HepG2 (cell line): Measurements from ENCODE around the gene DDX17. TPM values are rescaled to one million over a fixed set of nuclear protein-coding genes. Genes with fewer than 3 reads are reported as not detected.

Experiments used
- ATAC-seq: fragments of 200-7000 bp; cut with Tn5 transposase; 3 replicates; pipeline ENCODE4 v1.9.1; 2020; ENCODE audit warnings: mild to moderate bottlenecking, moderate library complexity
- BruUV-seq: library from RNA; stranded (reverse); fragments of 400-500 nt; replicated peaks from 2 replicates; lab custom pipeline; 2021; lab: Mats Ljungman, UMichigan
- CTCF ChIA-PET: fragments of 300-600 bp; formaldehyde crosslinking; extraction: SDS; loops from one replicate; lab custom pipeline; 2021; ENCODE audit warnings: low total read pairs, inconsistent platforms, low intra/inter-chr PET ratio; lab: Yijun Ruan, JAX
- POLR2A ChIA-PET: fragments of 350-600 bp; sonication (Branson Sonifier 250); formaldehyde crosslinking; loops from one replicate; lab custom pipeline; 2020; ENCODE audit warnings: antibody characterized with exemption, inconsistent platforms; lab: Yijun Ruan, JAX
- DNase-seq: peaks from one replicate; pipeline ENCODE4 v3.0.0-alpha.2; 2015; ENCODE audit warnings: low spot score
- FAIRE-seq: peaks from 3 replicates; lab custom pipeline; 2011; peaks lifted over from hg19 to GRCh38; lab: Jason Lieb, UNC
- H2AFZ ChIP-seq: one replicate; pipeline ENCODE4 v1.6.1; 2011; ENCODE audit warnings: low read length, inconsistent platforms
- H3K27ac ChIP-seq: fragments of 300-600 bp; 3 replicates; pipeline ENCODE4 v1.8.0; 2011; ENCODE audit warnings: mixed run types, mild to moderate bottlenecking, mixed read lengths, low read length, inconsistent platforms; ENCODE audit not compliant: insufficient read depth; ENCODE audit errors: extremely low read length
- H3K27me3 ChIP-seq, 2 experiments: fragments of 200-600 bp in 1 of 2; 2 replicates in 1 of 2; 3 replicates in 1 of 2; pipeline versions ENCODE4 v1.6.0 to v1.8.0; 2011; ENCODE audit warnings: low read length in 2 of 2, mild to moderate bottlenecking in 2 of 2, moderate library complexity in 2 of 2, inconsistent platforms in 1 of 2; ENCODE audit not compliant: insufficient read depth in 2 of 2, control insufficient read depth in 1 of 2
- H3K36me3 ChIP-seq, 2 experiments: fragments of 200-600 bp in 1 of 2; replicated peaks in 1 of 2; 2 replicates in 1 of 2; 3 replicates in 1 of 2; pipeline versions ENCODE4 v1.5.1 to v1.8.0; 2011; ENCODE audit warnings: low read length in 2 of 2, inconsistent platforms in 1 of 2; ENCODE audit not compliant: insufficient read depth in 2 of 2, control insufficient read depth in 1 of 2
- H3K4me1 ChIP-seq: 2 replicates; pipeline ENCODE4 v1.5.1; 2012; ENCODE audit warnings: low read length, inconsistent platforms; ENCODE audit not compliant: insufficient read depth
- H3K4me2 ChIP-seq: 2 replicates; pipeline ENCODE4 v1.6.0; 2011; ENCODE audit warnings: low read depth, low read length, inconsistent platforms
- H3K4me3 ChIP-seq, 3 experiments: fragments of 200-600 bp in 1 of 3; sonication (generic), shearing (Covaris generic) in 1 of 3; replicated peaks in 1 of 3; 2 replicates each; pipeline ENCODE4 v1.5.1; 2011 to 2016; ENCODE audit warnings: low read length in 3 of 3, inconsistent platforms in 2 of 3, low read depth in 2 of 3, mild to moderate bottlenecking in 2 of 3, control low read depth in 1 of 3, mixed read lengths in 1 of 3; ENCODE audit not compliant: insufficient read depth in 1 of 3
- H3K79me2 ChIP-seq: one replicate; pipeline ENCODE4 v1.6.1; 2011; ENCODE audit warnings: low read length, inconsistent platforms; ENCODE audit not compliant: insufficient read depth
- H3K9ac ChIP-seq: 2 replicates; pipeline ENCODE4 v1.6.0; 2011; ENCODE audit warnings: mild to moderate bottlenecking, low read depth, low read length, inconsistent platforms; ENCODE audit not compliant: insufficient read depth
- H3K9me3 ChIP-seq: 2 replicates; pipeline ENCODE4 v1.5.1; 2012; ENCODE audit warnings: mild to moderate bottlenecking, low read length
- H4K20me1 ChIP-seq: 2 replicates; pipeline ENCODE4 v1.6.0; 2011; ENCODE audit warnings: inconsistent platforms, mild to moderate bottlenecking, low read length, moderate library complexity; ENCODE audit not compliant: insufficient read depth
- BHLHE40 ChIP-seq: IDR thresholded peaks from 2 replicates; pipeline ENCODE4 v1.6.1; 2011; ENCODE audit warnings: low read length, improper control_type of control experiment
- FOXO1 ChIP-seq: sonication (generic); formaldehyde crosslinking; IDR thresholded peaks from 2 replicates; pipeline ENCODE4 v1.4.0; 2020; ENCODE audit warnings: missing genetic modification reagents
- HOXA3 ChIP-seq: sonication (generic); formaldehyde crosslinking; IDR thresholded peaks from 2 replicates; pipeline ENCODE4 v1.5.0; 2020; ENCODE audit warnings: missing genetic modification reagents
- HOXA7 ChIP-seq: sonication (generic); formaldehyde crosslinking; IDR thresholded peaks from 2 replicates; pipeline ENCODE4 v1.8.1; 2022; ENCODE audit warnings: mild to moderate bottlenecking, missing genetic modification reagents, moderate library complexity
- MED1 ChIP-seq: sonication (generic); formaldehyde crosslinking; IDR thresholded peaks from 2 replicates; pipeline ENCODE4 v1.4.0; 2020; ENCODE audit warnings: missing genetic modification reagents
- SP2 ChIP-seq: sonication (generic); formaldehyde crosslinking; IDR thresholded peaks from 2 replicates; pipeline ENCODE4 v1.5.1; 2020; ENCODE audit warnings: mild to moderate bottlenecking, missing genetic modification reagents
- ZMYM4 ChIP-seq: sonication (generic); formaldehyde crosslinking; IDR thresholded peaks from 2 replicates; pipeline ENCODE4 v1.8.1; 2023; ENCODE audit warnings: mild to moderate bottlenecking, missing genetic modification reagents
- ZNF329 ChIP-seq: sonication (generic); formaldehyde crosslinking; IDR thresholded peaks from 2 replicates; pipeline ENCODE4 v1.9.0; 2021; ENCODE audit warnings: low read depth, mild to moderate bottlenecking, missing genetic modification reagents
- WGBS: methylation state at CpG from one replicate; pipeline ENCODE4 v1.1.6; 2017; ENCODE audit warnings: low lambda C conversion rate; 5-methylcytosine and 5-hydroxymethylcytosine counted together
- in situ Hi-C: cut with HindIII; loops from 2 replicates; pipeline ENCODE4 v1.10.0; 2017; ENCODE audit warnings: low pct_unique_long_range_greater_than_20kb; ENCODE audit not compliant: extremely low pct_ligation_motif_present
- intact Hi-C: fragments of 100-400 bp; cut with micrococcal nuclease; formaldehyde crosslinking; loops from one replicate; pipeline ENCODE4 v1.10.0; 2022; ENCODE audit not compliant: unreplicated experiment
- polyA plus RNA-seq, 8 experiments: library from polyadenylated mRNA; depleted of rRNA in 3 of 8; stranded (reverse) in 7 of 8; unstranded in 1 of 8; fragments of >200 nt; fragmentation: Illumina TruSeq in 4 of 8; extraction: Trizol in 4 of 8; gene quantifications; 2 replicates each; pipeline versions ENCODE4 v1.2.1 to v1.2.3, GENCODE V29; 2011 to 2016; ENCODE audit warnings: low read depth in 4 of 8, missing spikeins in 1 of 8, mixed read lengths in 1 of 8; ENCODE audit not compliant: insufficient read depth in 1 of 8
- total RNA-seq, 5 experiments: library from RNA; depleted of rRNA; stranded (reverse); fragments of >200 nt; fragmentation: Illumina TruSeq; extraction: Trizol; gene quantifications; 2 replicates each; pipeline ENCODE4 v1.2.3, GENCODE V29; 2016; ENCODE audit warnings: low read depth in 1 of 5
- TF ChIP-seq, protein P1 (sequence below): IDR thresholded peaks from 2 replicates; pipeline ENCODE4 v1.6.1; 2016; ENCODE audit warnings: missing compliant biosample characterization, missing genetic modification reagents, borderline replicate concordance
- TF ChIP-seq, protein P2 (sequence below): sonication (generic); formaldehyde crosslinking; IDR thresholded peaks from 2 replicates; pipeline ENCODE4 v1.5.0; 2020; ENCODE audit warnings: missing genetic modification reagents, mild to moderate bottlenecking, borderline replicate concordance

The DDX17 gene
- total and polyA plus RNA-seq, 2 of the 13 experiments (the other 11 are each of a cell fraction or from before 2014, with no cell fraction given), result 238 to 344 TPM

DNA sequence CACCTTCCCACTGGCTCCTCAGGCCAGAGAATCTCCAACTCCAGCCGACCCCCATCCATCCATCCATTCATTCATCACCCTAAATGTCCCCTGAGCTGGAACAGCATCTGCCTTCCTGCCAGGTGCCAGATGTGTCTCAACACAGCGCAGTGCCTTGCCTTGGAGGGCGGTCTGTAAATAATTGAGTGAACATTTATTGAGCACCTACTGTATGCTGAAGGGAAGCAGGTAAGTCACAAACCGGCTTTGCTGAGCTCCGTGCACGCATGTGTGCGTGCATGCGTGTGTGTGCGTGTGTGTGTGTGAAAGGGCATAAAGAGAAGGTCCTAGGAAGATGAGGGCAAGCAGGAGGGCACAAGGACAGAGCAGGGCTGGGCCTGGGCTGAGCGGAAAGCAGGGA, 61.3 kb downstream of the DDX17 start (continued):
- TF ChIP-seq, protein P1, sequence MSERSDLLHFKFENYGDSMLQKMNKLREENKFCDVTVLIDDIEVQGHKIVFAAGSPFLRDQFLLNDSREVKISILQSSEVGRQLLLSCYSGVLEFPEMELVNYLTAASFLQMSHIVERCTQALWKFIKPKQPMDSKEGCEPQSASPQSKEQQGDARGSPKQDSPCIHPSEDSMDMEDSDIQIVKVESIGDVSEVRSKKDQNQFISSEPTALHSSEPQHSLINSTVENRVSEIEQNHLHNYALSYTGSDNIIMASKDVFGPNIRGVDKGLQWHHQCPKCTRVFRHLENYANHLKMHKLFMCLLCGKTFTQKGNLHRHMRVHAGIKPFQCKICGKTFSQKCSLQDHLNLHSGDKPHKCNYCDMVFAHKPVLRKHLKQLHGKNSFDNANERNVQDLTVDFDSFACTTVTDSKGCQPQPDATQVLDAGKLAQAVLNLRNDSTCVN (CRISPR knock-in tag), result no peak
- TF ChIP-seq HOXA3 (CRISPR knock-in tag), result no peak
- TF ChIP-seq SP2 (CRISPR knock-in tag), result no peak

DNA sequence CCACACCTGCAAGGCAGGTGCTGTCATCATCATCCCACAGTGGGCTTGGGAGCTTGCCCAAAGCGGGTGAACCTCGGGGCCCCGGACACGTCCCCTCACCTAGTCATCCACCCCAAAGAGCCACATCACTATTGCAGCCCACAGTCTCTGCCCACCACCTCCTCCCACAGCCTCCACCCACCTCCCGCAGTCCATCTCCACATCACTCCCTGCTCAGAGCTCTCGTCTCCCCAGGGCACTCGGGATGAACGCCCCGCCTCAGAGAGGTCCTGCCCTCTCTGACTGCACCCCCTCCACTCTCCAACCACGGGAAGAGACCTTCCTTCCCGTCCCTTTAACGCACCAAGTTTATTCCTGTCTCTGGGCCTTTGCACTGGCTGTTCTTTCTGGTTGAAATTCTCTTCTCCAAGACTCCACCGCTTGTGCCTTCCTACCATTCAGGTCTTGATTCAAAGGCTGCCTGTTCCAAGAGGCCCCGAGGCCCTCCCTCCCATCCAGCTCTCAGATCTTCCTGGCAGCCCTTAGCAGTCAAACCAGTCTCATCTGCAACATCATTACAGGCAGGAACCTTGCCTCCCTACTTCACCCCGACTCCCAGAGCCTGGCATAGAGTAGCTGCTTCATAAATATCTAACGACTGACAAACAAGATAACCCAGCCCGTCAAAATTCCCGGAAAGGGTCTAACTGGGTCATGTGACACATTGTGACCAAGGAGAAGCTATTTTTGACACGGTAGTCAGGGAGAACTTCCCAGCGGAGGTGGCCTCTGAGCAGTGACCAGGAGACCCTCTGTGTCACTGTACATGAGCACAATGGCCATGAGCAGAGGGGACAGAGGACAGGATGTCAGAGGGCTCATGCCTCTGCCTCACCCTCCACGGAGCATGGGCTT, 62.2 kb downstream of the DDX17 start:
- Histone ChIP-seq H3K27ac (no peak overlapping the region), H3K79me2 (no peaks in the 10 kb centered on the region)
- ATAC-seq, result peak; percentile 19; the same call in 2 of the 3 replicates
- in situ Hi-C loops, result no loop called here
- no peak for TF ChIP-seq MED1
- TF ChIP-seq HOXA7 (CRISPR knock-in tag), result no peak
- TF ChIP-seq ZMYM4, result no peak
- no peak for TF ChIP-seq ZNF329 (CRISPR knock-in tag)
- TF ChIP-seq FOXO1 (CRISPR knock-in tag), result no peak
- TF ChIP-seq, protein P2, sequence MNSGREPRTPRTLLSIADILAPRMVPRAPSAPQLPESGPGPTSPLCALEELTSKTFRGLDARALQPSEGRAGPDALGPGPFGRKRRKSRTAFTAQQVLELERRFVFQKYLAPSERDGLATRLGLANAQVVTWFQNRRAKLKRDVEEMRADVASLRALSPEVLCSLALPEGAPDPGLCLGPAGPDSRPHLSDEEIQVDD (CRISPR knock-in tag), result no peak
- no peak for TF ChIP-seq BHLHE40
- TF ChIP-seq, all 625 proteins: peak for 0
- CTCF ChIA-PET, result no interaction called here
- DNase-seq (no peak), FAIRE-seq (no peak)
- Histone ChIP-seq H3K4me1 (no peaks in the 10 kb centered on the region), H3K4me2 (no peak overlapping the region), H4K20me1 (no peaks in the 10 kb centered on the region), H3K36me3 (no peaks in the 10 kb centered on the region), H3K9me3 (no peaks in the 10 kb centered on the region), H3K4me3 (no peak overlapping the region), H3K9ac (no peak overlapping the region), H2AFZ (no peak overlapping the region), H3K27me3 (peaks cover 10 to 60% of the 10 kb centered on the region in 2 experiments)
- intact Hi-C loops, result no loop called here
- POLR2A ChIA-PET, result no interaction called here
- BruUV-seq, result no TSS peak
- WGBS, result 14% methylated on average over 16 of the region's 21 CpGs
